Measurements from ENCODE around the gene SORCS2.

GRCh38 chr4:7645158-7645557 lies 452.8 kb downstream of the SORCS2 start:
- no peak for TF ChIP-seq CTCF (IDR thresholded peaks at IDR 0.05)
- TF ChIP-seq POLR2A (IDR thresholded peaks at IDR 0.05), result no peak
- TF ChIP-seq POLR2AphosphoS5 (IDR thresholded peaks at IDR 0.05), result no peak
